Ishikawa (cell line): ENCODE measurements around the gene EXOC3.

Experiments used
- CEBPB ChIP-seq: IDR thresholded peaks from 2 replicates; pipeline ENCODE4 v1.6.1; 2012
- RAD21 ChIP-seq: IDR thresholded peaks from 2 replicates; pipeline ENCODE4 v1.6.1; 2012; ENCODE audit warnings: low read depth
- REST ChIP-seq: IDR thresholded peaks from 2 replicates; pipeline ENCODE4 v1.6.1; 2012; ENCODE audit warnings: low read depth, mild to moderate bottlenecking
- TCF12 ChIP-seq: IDR thresholded peaks from 2 replicates; pipeline ENCODE4 v1.6.1; 2012; ENCODE audit warnings: low read depth
- YY1 ChIP-seq: IDR thresholded peaks from 2 replicates; pipeline ENCODE4 v1.6.1; 2012; ENCODE audit warnings: low read depth
- ZBTB7A ChIP-seq: IDR thresholded peaks from 2 replicates; pipeline ENCODE4 v1.6.1; 2012; ENCODE audit warnings: low read depth
- TF ChIP-seq, protein P1 (sequence below): IDR thresholded peaks from 2 replicates; pipeline ENCODE4 v1.6.1; 2012
- TF ChIP-seq, protein P2 (sequence below): IDR thresholded peaks from 2 replicates; pipeline ENCODE4 v1.6.1; 2012

GRCh38 chr5:476102-476813 is 33.3 kb downstream of the EXOC3 start:
- TF ChIP-seq TCF12 (no peak), YY1 (no peak), ZBTB7A (no peak), RAD21 (no peak), CEBPB (no peak), REST (no peak)
- TF ChIP-seq, protein P1, sequence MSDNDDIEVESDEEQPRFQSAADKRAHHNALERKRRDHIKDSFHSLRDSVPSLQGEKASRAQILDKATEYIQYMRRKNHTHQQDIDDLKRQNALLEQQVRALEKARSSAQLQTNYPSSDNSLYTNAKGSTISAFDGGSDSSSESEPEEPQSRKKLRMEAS, result no peak
- TF ChIP-seq, protein P2, sequence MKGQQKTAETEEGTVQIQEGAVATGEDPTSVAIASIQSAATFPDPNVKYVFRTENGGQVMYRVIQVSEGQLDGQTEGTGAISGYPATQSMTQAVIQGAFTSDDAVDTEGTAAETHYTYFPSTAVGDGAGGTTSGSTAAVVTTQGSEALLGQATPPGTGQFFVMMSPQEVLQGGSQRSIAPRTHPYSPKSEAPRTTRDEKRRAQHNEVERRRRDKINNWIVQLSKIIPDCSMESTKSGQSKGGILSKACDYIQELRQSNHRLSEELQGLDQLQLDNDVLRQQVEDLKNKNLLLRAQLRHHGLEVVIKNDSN, result no peak
